H1 (cell line): ENCODE measurements around the gene SPRED1. TPM values are rescaled to one million over a fixed set of nuclear protein-coding genes. Genes with fewer than 3 reads are reported as not detected.

Source experiments
- ATF2 ChIP-seq: IDR thresholded peaks from 2 replicates; pipeline ENCODE4 v1.6.1; 2012; ENCODE audit warnings: low read length, inconsistent platforms
- JUND ChIP-seq: IDR thresholded peaks from 2 replicates; pipeline ENCODE4 v1.6.1; 2011; ENCODE audit warnings: mild to moderate bottlenecking, improper control_type of control experiment, low read length
- POU5F1 ChIP-seq: IDR thresholded peaks from 2 replicates; pipeline ENCODE4 v1.6.1; 2011; ENCODE audit warnings: low read depth, mild to moderate bottlenecking, low read length, moderate library complexity
- RFX5 ChIP-seq: IDR thresholded peaks from 2 replicates; pipeline ENCODE4 v1.6.1; 2011; ENCODE audit warnings: low read depth, low read length, improper control_type of control experiment, borderline replicate concordance
- SRF ChIP-seq: IDR thresholded peaks from 2 replicates; pipeline ENCODE4 v1.6.1; 2011; ENCODE audit warnings: mild to moderate bottlenecking, low read depth, low read length, moderate library complexity
- TCF12 ChIP-seq: IDR thresholded peaks from 2 replicates; pipeline ENCODE4 v1.6.1; 2011; ENCODE audit warnings: low read depth, mild to moderate bottlenecking, low read length
- polyA plus RNA-seq, 7 experiments: library from polyadenylated mRNA; depleted of rRNA in 3 of 7; stranded (reverse) in 5 of 7; unstranded in 2 of 7; fragments of >200 nt in 5 of 7; fragments of 200-250 nt in 2 of 7; gene quantifications; 1 replicate in 5 of 7; 2 replicates in 1 of 7; 4 replicates in 1 of 7; pipeline versions ENCODE4 v1.2.1 to v1.2.3, GENCODE V29; 2011 to 2013; ENCODE audit warnings: missing spikeins in 2 of 7, mixed read lengths in 2 of 7
- total RNA-seq: library from RNA; stranded (reverse); fragmentation: NEBNext Ultra II Directional; extraction: Animal tissue kit (Norgen Biotek cat#: 25700); gene quantifications from 2 replicates; pipeline ENCODE4 v1.2.1, GENCODE V29; 2021

Gene SPRED1
- total and polyA plus RNA-seq, 2 of the 8 experiments (the other 6 are each of a cell fraction or from before 2014, with no cell fraction given), result 5.5 to 30.3 TPM

- TF ChIP-seq TCF12 (no peak), SRF (no peak), JUND (no peak), ATF2 (no peak), POU5F1 (no peak), RFX5 (no peak)
Observed at GRCh38 chr15:38220606-38221273, 31.9 kb upstream of the SPRED1 start (continued).
